Measurements from ENCODE around the gene PHF2.

PHF2 gene

DNA sequence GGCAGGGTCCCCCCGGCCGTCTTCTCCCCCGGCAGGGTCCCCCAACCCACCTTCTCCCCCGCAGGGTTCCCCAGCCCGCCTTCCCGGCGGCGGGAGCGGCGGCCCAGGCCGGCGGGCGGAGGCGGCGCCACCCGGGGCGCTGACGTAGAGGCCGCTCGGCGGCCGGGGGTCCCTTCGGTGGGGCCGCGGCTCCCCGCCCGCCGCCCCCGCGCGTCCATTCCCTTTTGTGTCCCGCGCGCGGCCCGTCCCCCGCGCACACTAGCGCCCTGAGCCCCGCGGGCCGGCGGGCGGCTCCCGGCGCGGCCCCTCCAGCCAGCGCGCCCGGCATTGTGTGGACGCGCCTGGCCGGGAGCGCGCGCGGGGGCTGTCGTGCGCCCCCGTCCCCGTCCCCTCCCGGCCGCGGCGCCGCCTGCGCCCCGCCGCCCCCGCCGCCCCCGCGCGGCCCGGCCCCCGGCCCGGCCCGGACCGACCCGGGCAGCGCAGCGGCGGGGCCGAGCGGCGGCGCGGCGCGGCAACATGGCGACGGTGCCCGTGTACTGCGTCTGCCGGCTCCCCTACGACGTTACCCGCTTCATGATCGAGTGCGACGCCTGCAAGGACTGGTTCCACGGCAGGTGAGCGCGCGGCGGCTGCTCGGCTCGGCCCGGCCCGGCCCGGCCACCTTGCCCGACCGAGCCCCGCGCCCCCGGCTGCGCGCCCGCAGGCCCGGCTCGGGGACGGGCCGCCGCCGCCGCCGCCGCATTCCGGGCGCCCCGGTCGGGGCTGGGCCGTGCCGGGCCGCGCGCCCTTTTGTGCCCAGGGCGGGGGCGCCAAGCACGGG lies at the start of gene PHF2:
Gene PHF2, plus strand, starts transcription at position 327 of the 820 bp plus-strand sequence. Its CDS starts 190 bp downstream, at position 517.
- peak; percentile 49 for DNase-seq (ENCODE audit: low read depth)
- peak within 1 kb of the TSS; percentile 71 for H3K4me3 ChIP-seq (ENCODE audit: low read depth, low read length)
- TF ChIP-seq, protein P1, sequence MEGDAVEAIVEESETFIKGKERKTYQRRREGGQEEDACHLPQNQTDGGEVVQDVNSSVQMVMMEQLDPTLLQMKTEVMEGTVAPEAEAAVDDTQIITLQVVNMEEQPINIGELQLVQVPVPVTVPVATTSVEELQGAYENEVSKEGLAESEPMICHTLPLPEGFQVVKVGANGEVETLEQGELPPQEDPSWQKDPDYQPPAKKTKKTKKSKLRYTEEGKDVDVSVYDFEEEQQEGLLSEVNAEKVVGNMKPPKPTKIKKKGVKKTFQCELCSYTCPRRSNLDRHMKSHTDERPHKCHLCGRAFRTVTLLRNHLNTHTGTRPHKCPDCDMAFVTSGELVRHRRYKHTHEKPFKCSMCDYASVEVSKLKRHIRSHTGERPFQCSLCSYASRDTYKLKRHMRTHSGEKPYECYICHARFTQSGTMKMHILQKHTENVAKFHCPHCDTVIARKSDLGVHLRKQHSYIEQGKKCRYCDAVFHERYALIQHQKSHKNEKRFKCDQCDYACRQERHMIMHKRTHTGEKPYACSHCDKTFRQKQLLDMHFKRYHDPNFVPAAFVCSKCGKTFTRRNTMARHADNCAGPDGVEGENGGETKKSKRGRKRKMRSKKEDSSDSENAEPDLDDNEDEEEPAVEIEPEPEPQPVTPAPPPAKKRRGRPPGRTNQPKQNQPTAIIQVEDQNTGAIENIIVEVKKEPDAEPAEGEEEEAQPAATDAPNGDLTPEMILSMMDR (IDR thresholded peaks at IDR 0.05; ENCODE audit: insufficient read depth, low read depth, low read length, missing control alignments): no peak

DNA sequence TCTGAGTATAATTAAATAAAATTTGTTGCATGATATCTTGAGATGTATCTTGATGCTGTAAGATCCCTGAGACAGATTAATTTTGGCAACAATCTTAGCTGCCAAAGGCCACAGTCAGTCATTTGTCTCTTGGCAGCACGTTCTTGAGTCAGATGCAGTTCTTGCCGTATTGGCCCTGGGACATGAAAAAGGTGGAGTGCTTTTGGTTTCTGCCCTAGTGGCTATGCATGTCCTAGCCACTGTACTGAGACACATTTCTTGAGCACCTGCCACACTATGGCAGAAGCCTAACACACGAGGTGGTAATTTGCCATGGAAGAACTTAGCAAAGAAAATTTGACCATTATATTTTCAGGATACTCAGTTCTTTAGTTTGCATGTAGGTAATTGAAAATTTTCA lies 45.0 kb upstream of the PHF2 start:
- H3K4me3 ChIP-seq (ENCODE audit: low read depth, low read length): no peak overlapping the region
- TF ChIP-seq, protein P1 (IDR thresholded peaks at IDR 0.05; ENCODE audit: insufficient read depth, low read depth, low read length, missing control alignments): no peak
- DNase-seq (ENCODE audit: low read depth): no peak

DNA sequence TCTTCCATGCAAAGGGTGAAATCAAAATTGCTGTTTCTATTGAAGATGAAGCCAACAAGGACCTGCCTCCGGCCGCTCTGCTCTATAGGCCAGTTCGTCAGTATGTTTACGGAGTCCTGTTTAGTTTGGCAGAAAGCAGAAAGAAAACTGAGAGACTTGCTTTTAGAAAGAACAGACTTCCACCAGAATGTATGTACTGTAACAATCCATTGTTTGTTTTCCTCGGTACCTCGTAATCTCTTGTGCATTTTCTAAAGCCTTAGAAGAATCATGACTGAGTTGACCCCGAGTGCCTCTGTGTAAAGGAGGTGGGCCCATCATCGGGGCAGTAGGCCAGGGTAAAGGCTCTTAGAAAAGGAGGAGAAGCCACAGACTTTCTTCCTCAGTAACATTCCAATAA lies 44.2 kb upstream of the PHF2 start:
- no peak overlapping the region for H3K4me3 ChIP-seq (ENCODE audit: low read depth, low read length)

GRCh38 chr9:93533863-93534262 lies 42.5 kb upstream of the PHF2 start:
- TF ChIP-seq, protein P1 (IDR thresholded peaks at IDR 0.05; ENCODE audit: insufficient read depth, low read depth, low read length, missing control alignments): no peak

More for the DNA sequence above, 44.2 kb upstream of the PHF2 start:
- TF ChIP-seq, protein P1 (IDR thresholded peaks at IDR 0.05; ENCODE audit: insufficient read depth, low read depth, low read length, missing control alignments): no peak
- DNase-seq (ENCODE audit: low read depth): no peak

GRCh38 chr9:93536167-93536566 lies 40.2 kb upstream of the PHF2 start:
- TF ChIP-seq, protein P1 (IDR thresholded peaks at IDR 0.05; ENCODE audit: insufficient read depth, low read depth, low read length, missing control alignments): no peak
- no peak overlapping the region for H3K4me3 ChIP-seq (ENCODE audit: low read depth, low read length)
- DNase-seq (ENCODE audit: low read depth): no peak

More at GRCh38 chr9:93533863-93534262, 42.5 kb upstream of the PHF2 start:
- DNase-seq (ENCODE audit: low read depth): no peak
- H3K4me3 ChIP-seq (ENCODE audit: low read depth, low read length): no peak overlapping the region

DNA sequence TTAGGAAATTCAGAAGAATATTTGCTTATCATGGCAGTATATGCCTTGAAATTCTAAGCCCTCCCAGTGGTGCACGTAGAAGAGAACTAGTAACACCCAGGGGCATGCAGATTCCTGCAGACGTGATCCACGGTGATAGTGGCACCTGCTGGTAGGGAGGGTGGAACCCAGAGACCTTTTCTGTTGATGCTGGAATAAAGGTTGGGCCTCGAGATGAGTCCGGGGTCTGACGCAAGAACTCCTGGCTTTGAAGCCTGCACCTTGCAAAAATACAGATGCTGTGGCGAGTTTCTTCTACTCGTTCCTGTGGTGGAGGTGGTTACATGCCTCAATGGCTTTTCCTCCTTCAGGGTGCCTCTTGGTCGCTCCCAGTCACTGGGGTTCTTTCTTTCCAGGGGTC lies 39.5 kb upstream of the PHF2 start:
- TF ChIP-seq, protein P1 (IDR thresholded peaks at IDR 0.05; ENCODE audit: insufficient read depth, low read depth, low read length, missing control alignments): no peak
- no peak overlapping the region for H3K4me3 ChIP-seq (ENCODE audit: low read depth, low read length)
- no peak for DNase-seq (ENCODE audit: low read depth)
